Astrocyte of the cerebellum (primary cell): ENCODE results near the gene SPI1.

ENCODE experiments used
- DNase-seq: peaks from one replicate; pipeline ENCODE4 v3.0.0-alpha.2; 2011; ENCODE audit warnings: low read depth
- H3K4me3 ChIP-seq: 2 replicates; pipeline ENCODE4 v1.5.1; 2011; ENCODE audit warnings: mild to moderate bottlenecking, low read depth, low read length, moderate library complexity
- CTCF ChIP-seq: IDR thresholded peaks from 2 replicates; pipeline ENCODE4 v1.5.1; 2012; ENCODE audit warnings: low read length, low read depth, moderate library complexity, mild to moderate bottlenecking; ENCODE audit errors: missing control alignments
- in situ Hi-C: cut with HindIII; loops from 2 replicates; pipeline ENCODE4 v1.10.0; 2017; ENCODE audit warnings: low sequenced_read_pairs

SPI1 gene

GRCh38 chr11:47403571-47403970 is 25.2 kb upstream of the SPI1 start:
- TF ChIP-seq CTCF = no peak
- in situ Hi-C loops = no loop called here
- no peak for DNase-seq
- H3K4me3 ChIP-seq = no peak overlapping the region

GRCh38 chr11:47403135-47403534 is 24.8 kb upstream of the SPI1 start:
- TF ChIP-seq CTCF = no peak
- DNase-seq = no peak
- in situ Hi-C loops = no loop called here
- no peak overlapping the region for H3K4me3 ChIP-seq

- H3K4me3 ChIP-seq = no peak overlapping the region
- DNase-seq = no peak
- in situ Hi-C loops = no loop called here
- no peak for TF ChIP-seq CTCF
Measured at GRCh38 chr11:47400768-47401279, 22.5 kb upstream of the SPI1 start.

GRCh38 chr11:47399860-47400767 is 21.8 kb upstream of the SPI1 start:
- peak overlapping the region; percentile 49 for H3K4me3 ChIP-seq
- in situ Hi-C loops = no loop called here
- DNase-seq = no peak
- no peak for TF ChIP-seq CTCF

GRCh38 chr11:47398551-47398950 is 20.2 kb upstream of the SPI1 start:
- DNase-seq = no peak
- TF ChIP-seq CTCF = no peak
- in situ Hi-C loops = no loop called here
- no peak overlapping the region for H3K4me3 ChIP-seq

- no peak for DNase-seq
- no peak overlapping the region for H3K4me3 ChIP-seq
- TF ChIP-seq CTCF = no peak
- in situ Hi-C loops = no loop called here
Measured at GRCh38 chr11:47398011-47398410, 19.7 kb upstream of the SPI1 start.
